Vagina (tissue), 2 donors: ENCODE measurements around the gene SPIB.

Experiments used
- CTCF ChIP-seq, 3 experiments: fragments of 450-650 bp in 2 of 3; fragments of 200-600 bp in 1 of 3; sonication (generic) in 1 of 3; IDR thresholded peaks; one replicate each; pipeline ENCODE4 v1.5.1; 2017 to 2019; ENCODE audit warnings: antibody characterized with exemption in 3 of 3, mild to moderate bottlenecking in 2 of 3, moderate library complexity in 2 of 3
- POLR2A ChIP-seq, 2 donors: fragments of 450-650 bp; IDR thresholded peaks; one replicate each; pipeline ENCODE4 v1.6.1; 2017; ENCODE audit warnings: antibody characterized with exemption in 2 of 2, mild to moderate bottlenecking in 2 of 2, moderate library complexity in 2 of 2
- POLR2AphosphoS5 ChIP-seq, 2 donors: sonication (generic); formaldehyde crosslinking; IDR thresholded peaks; one replicate each; pipeline ENCODE4 v1.9.0; 2017; ENCODE audit warnings: antibody characterized with exemption in 2 of 2, mild to moderate bottlenecking in 2 of 2, low read depth in 1 of 2; ENCODE audit not compliant: insufficient read depth in 1 of 2

GRCh38 chr19:50476907-50477238 is 58.1 kb downstream of the SPIB start:
- TF ChIP-seq CTCF (IDR thresholded peaks at IDR 0.05), result no peak
- no peak for TF ChIP-seq POLR2AphosphoS5 (IDR thresholded peaks at IDR 0.05; ENCODE audit: insufficient read depth in 1 of 2, low read depth in 1 of 2)
- TF ChIP-seq POLR2A (IDR thresholded peaks at IDR 0.05), result no peak
